Smooth muscle cell (in vitro differentiated cells): ENCODE data around the gene GPD1L. TPM values are rescaled to one million over a fixed set of nuclear protein-coding genes. Genes with fewer than 3 reads are reported as not detected.
A peak's percentile ranks its signal among the peaks of the same experiment; 100 is the strongest.

ENCODE experiments used
- DNase-seq: peaks from one replicate; lab custom pipeline; 2025; ENCODE audit not compliant: unreplicated experiment; lab: John Stamatoyannopoulos, UW
- H2AFZ ChIP-seq: fragments of 200-600 bp; sonication (generic); 2 replicates; pipeline ENCODE4 v1.6.0; 2016; ENCODE audit warnings: antibody characterized with exemption, low read depth, mild to moderate bottlenecking
- H3F3A ChIP-seq: fragments of 200-600 bp; sonication (generic); 2 replicates; pipeline ENCODE4 v1.6.0; 2017; ENCODE audit warnings: antibody characterized with exemption, low read depth
- H3K27ac ChIP-seq: fragments of 200-600 bp; sonication (generic); 2 replicates; pipeline ENCODE4 v1.5.1; 2016; ENCODE audit warnings: low read depth, mild to moderate bottlenecking
- H3K27me3 ChIP-seq: fragments of 200-600 bp; sonication (generic); 2 replicates; pipeline ENCODE4 v1.6.1; 2016; ENCODE audit warnings: low read depth, mild to moderate bottlenecking
- H3K36me3 ChIP-seq: fragments of 200-600 bp; sonication (generic); 2 replicates; pipeline ENCODE4 v1.5.1; 2016; ENCODE audit warnings: low read depth
- H3K4me1 ChIP-seq: fragments of 200-600 bp; sonication (generic); 2 replicates; pipeline ENCODE4 v1.5.1; 2016; ENCODE audit warnings: low read depth
- H3K4me2 ChIP-seq: fragments of 200-600 bp; sonication (generic); 2 replicates; pipeline ENCODE4 v1.6.0; 2016; ENCODE audit warnings: mild to moderate bottlenecking
- H3K4me3 ChIP-seq: fragments of 200-600 bp; sonication (generic); 2 replicates; pipeline ENCODE4 v1.5.1; 2016; ENCODE audit warnings: mild to moderate bottlenecking
- H3K79me2 ChIP-seq: fragments of 200-600 bp; sonication (generic); 2 replicates; pipeline ENCODE4 v1.6.0; 2016; ENCODE audit warnings: low read depth, mild to moderate bottlenecking
- H3K9ac ChIP-seq: fragments of 200-600 bp; sonication (generic); 2 replicates; pipeline ENCODE4 v1.6.0; 2016; ENCODE audit warnings: low read depth
- H3K9me3 ChIP-seq: fragments of 200-600 bp; sonication (generic); replicated peaks from 2 replicates; pipeline ENCODE4 v1.5.1; 2016; ENCODE audit warnings: low read depth
- H4K20me1 ChIP-seq: fragments of 200-600 bp; sonication (generic); 2 replicates; pipeline ENCODE4 v1.6.0; 2016; ENCODE audit warnings: low read depth
- CTCF ChIP-seq: fragments of 200-600 bp; sonication (generic); IDR thresholded peaks from 2 replicates; pipeline ENCODE4 v1.5.1; 2017; ENCODE audit warnings: borderline replicate concordance, mild to moderate bottlenecking, antibody characterized with exemption; ENCODE audit not compliant: insufficient read depth, poor library complexity, severe bottlenecking
- WGBS: methylation state at CpG from one replicate; pipeline ENCODE4 v1.1.7; 2016; ENCODE audit warnings: low lambda C conversion rate; 5-methylcytosine and 5-hydroxymethylcytosine counted together
- polyA plus RNA-seq: library from polyadenylated mRNA; unstranded; fragments of >200 nt; fragmentation: Nextera tagmentation; extraction: Ambion mirVana; gene quantifications from 2 replicates; pipeline ENCODE4 v1.2.1, GENCODE V29; 2016
- total RNA-seq: library from RNA; depleted of rRNA; stranded (reverse); fragments of >200 nt; gene quantifications from 2 replicates; pipeline ENCODE4 v1.2.3, GENCODE V29; 2014

Gene GPD1L
- total and polyA plus RNA-seq, 2 experiments from 2014 or later: 3.6 to 8.2 TPM

- no peak for DNase-seq
- TF ChIP-seq CTCF: no peak
- Histone ChIP-seq H3K9me3 (no peaks in the 10 kb centered on the region), H3K79me2 (no peaks in the 10 kb centered on the region), H3K4me3 (no peak overlapping the region), H3F3A (no peaks in the 10 kb centered on the region), H3K4me2 (peak overlapping the region; percentile 34), H3K9ac (no peak overlapping the region), H2AFZ (peak overlapping the region; percentile 72), H3K4me1 (no peaks in the 10 kb centered on the region), H3K36me3 (no peaks in the 10 kb centered on the region), H3K27ac (no peak overlapping the region), H3K27me3 (no peaks in the 10 kb centered on the region), H4K20me1 (no peaks in the 10 kb centered on the region)
- WGBS: 29% methylated on average over 3 of the region's 3 CpGs
These were observed 23.7 kb upstream of the GPD1L start for GRCh38 chr3:32082721-32083120.

GRCh38 chr3:32083702-32084270 is 22.6 kb upstream of the GPD1L start:
- H3K79me2 ChIP-seq: no peaks in the 10 kb centered on the region
- no peak for DNase-seq
- no peak overlapping the region for H3K9ac ChIP-seq
- no peaks in the 10 kb centered on the region for H3K9me3 ChIP-seq
- H3K27ac ChIP-seq: no peak overlapping the region
- H3K36me3 ChIP-seq: no peaks in the 10 kb centered on the region
- H2AFZ ChIP-seq: no peak overlapping the region
- H3K4me2 ChIP-seq: no peak overlapping the region
- no peaks in the 10 kb centered on the region for H3F3A ChIP-seq
- no peaks in the 10 kb centered on the region for H3K4me1 ChIP-seq
- H3K4me3 ChIP-seq: no peak overlapping the region
- H3K27me3 ChIP-seq: no peaks in the 10 kb centered on the region
- H4K20me1 ChIP-seq: no peaks in the 10 kb centered on the region
- no peak for TF ChIP-seq CTCF
- WGBS: 90% methylated on average over 3 of the region's 3 CpGs

- H3K27me3 ChIP-seq: no peaks in the 10 kb centered on the region
- H3K36me3 ChIP-seq: no peaks in the 10 kb centered on the region
- no peak overlapping the region for H3K4me3 ChIP-seq
- 78% methylated on average over 2 of the region's 2 CpGs for WGBS
- no peak overlapping the region for H3K9ac ChIP-seq
- no peaks in the 10 kb centered on the region for H3K79me2 ChIP-seq
- H3K27ac ChIP-seq: no peak overlapping the region
- no peaks in the 10 kb centered on the region for H3K9me3 ChIP-seq
- H4K20me1 ChIP-seq: no peaks in the 10 kb centered on the region
- no peak for TF ChIP-seq CTCF
- no peak overlapping the region for H3K4me2 ChIP-seq
- no peak overlapping the region for H2AFZ ChIP-seq
- no peaks in the 10 kb centered on the region for H3K4me1 ChIP-seq
- DNase-seq: no peak
- H3F3A ChIP-seq: no peaks in the 10 kb centered on the region
These were observed 21.6 kb upstream of the GPD1L start for GRCh38 chr3:32084870-32085269.

GRCh38 chr3:32086464-32086863 is 20.0 kb upstream of the GPD1L start:
- Histone ChIP-seq H2AFZ (no peak overlapping the region), H3K4me1 (no peaks in the 10 kb centered on the region), H3F3A (no peaks in the 10 kb centered on the region), H3K4me3 (no peak overlapping the region), H3K4me2 (no peak overlapping the region), H3K36me3 (no peaks in the 10 kb centered on the region), H3K27me3 (no peaks in the 10 kb centered on the region), H3K27ac (no peak overlapping the region), H4K20me1 (no peaks in the 10 kb centered on the region), H3K9ac (no peak overlapping the region), H3K79me2 (no peaks in the 10 kb centered on the region), H3K9me3 (no peaks in the 10 kb centered on the region)
- no peak for TF ChIP-seq CTCF
- 94% methylated on average over 1 of the region's 1 CpG for WGBS
- no peak for DNase-seq
